Medulla oblongata (tissue), 1 donor: ENCODE measurements around the gene HOXB1.

ENCODE experiments used
- DNase-seq: peaks from one replicate; pipeline ENCODE4 v3.0.0-alpha.2; 2015; ENCODE audit errors: extremely low spot score

The HOXB1 gene

GRCh38 chr17:48567646-48568354, 37.0 kb upstream of the HOXB1 start:
- no peak for DNase-seq

DNA sequence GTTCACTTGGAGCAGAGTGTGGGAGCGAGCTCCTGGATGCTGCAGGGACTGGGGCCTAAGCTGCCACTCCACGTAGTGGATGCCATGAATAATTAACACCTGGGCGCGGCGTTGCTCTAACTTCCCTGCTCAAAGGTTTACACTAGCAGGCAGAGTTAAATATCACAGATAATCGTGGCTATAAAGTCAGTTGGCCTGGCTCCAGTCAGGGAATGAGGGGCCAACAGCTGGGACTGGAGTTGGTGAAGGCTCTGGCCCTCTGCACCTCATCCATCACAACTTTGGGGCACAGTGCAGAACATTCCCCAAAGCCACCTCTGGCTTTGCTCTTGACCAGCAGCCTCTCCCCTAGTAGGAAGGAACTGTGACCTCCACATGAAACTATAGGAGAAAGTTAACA, 36.4 kb upstream of the HOXB1 start:
- no peak for DNase-seq

DNA sequence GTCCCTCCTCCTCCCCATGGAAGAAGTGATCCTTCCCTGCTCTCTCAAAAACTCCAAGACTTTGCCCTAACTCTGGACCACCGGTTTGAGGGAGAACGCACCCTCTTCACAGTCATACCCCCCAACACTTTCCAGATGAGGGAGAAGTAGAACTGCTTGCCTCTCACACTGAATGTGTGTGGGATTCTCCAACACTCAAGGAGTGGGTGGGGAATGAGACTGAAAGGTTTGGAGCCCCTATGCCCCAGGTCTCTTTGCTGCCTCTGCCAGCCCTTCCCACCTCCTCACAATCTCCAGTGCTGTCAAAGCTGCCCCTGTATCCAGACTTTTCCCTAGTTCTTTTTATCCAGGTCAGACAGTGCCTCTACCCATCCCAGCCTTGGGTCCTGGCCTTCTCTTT, 35.9 kb upstream of the HOXB1 start:
- no peak for DNase-seq

GRCh38 chr17:48565925-48566710, 35.3 kb upstream of the HOXB1 start:
- DNase-seq: no peak

GRCh38 chr17:48565022-48565554, 34.3 kb upstream of the HOXB1 start:
- DNase-seq: no peak

GRCh38 chr17:48564188-48565021, 33.6 kb upstream of the HOXB1 start:
- DNase-seq: no peak

- DNase-seq: no peak
These were observed 33.0 kb upstream of the HOXB1 start for GRCh38 chr17:48563867-48564187.

GRCh38 chr17:48563385-48563838, 32.6 kb upstream of the HOXB1 start:
- DNase-seq: no peak

DNA sequence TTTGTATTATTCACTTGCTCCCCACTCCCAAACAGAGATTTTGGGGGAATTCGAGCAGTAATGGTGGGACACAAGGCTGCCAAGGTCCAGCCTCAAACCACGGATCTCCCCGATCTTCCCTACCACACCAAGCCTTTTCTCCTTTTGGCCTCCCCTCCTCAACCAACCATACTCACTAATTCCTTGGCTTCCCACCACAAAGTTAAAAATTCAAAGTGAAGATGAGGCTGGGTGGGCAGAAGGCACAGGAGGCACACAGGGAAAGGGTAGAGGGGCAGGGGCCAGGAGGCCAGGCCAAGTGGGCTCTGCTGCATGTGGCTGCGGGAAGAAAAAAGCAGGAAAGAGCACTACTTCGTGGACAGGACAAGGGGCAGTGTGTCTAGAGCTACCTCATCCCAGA, 32.1 kb upstream of the HOXB1 start:
- no peak for DNase-seq

GRCh38 chr17:48561884-48562810, 31.3 kb upstream of the HOXB1 start:
- no peak for DNase-seq

DNA sequence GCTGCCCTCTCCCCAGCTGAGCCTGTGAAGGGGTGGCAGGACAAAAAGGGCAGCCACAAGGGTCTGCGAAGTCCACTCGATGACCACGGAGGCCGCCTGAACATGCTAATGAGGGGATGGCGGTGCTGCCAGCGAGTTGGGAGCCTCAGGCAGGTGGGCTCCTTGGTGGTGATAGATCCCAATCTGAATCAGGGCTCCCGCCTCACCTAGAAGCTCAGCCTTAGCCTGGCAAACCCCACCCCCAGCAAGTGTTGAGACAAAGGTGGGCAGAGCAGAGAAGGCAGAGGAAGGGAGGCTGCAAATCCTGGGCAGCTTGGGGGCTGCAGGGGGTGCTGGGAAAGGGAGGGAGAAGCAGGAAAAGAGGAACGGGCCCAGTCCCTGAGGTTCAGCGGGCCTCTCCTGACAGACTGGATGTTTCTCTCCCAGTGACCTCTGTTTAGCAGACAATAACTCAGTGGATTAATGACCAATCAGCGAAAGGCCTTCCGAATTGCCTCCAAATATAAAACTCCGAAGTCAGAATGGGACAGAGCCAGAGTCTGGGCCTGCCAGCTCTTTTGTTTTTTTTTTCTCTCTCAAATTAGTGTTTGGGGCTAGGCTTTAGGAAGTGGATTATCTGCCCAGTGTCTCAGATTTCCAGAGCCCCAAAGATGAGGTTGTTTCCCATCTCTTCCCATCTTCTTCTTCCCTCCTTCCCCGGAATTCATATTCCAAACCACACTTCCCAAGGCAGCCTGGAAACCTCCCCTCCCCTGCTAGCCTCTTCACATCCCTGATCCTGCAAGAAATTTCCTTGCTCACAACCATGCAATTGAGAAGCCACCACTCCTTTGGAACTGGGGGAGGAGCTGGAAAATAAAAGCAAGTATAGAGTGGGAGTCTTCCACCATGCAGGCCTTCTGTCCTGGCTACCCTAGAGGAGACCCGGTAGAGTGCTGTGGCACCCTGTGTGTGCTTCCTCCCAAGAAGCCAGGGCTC, 29.3 kb upstream of the HOXB1 start:
- no peak for DNase-seq

DNA sequence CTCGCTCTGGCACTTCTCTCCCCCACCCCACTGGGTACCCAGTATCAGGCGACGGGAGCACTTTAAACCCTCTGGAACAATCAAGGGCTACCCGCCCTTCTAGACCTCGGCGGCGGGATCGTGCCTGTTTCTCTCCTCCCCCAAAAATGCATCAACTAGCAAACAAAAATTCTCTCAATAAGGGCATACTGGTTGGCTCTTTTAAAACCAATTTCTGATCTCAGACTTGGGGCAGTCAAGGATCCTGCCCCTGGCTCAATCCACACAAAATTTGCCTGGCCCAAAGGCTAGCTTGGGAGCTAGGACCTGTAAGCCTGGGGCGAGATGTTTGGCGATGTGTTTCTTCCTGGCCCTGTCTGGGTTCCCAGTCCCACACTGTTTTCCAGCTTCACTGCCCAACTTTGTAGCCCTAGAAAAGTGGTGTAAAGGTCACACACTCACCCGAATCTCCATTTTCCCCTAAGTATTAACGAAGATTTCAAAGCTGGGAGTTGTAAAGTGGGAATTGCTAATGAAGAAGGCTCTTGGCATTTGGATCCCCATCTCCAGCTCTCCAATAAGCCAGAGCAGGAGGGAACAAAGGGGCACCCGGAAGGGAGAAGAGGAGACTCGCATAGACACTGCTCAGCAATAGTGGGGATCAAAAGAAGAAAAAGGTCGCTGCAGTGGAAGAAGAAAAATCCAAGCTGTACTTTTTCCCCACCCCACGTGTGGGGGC, 28.5 kb upstream of the HOXB1 start:
- DNase-seq: no peak

DNA sequence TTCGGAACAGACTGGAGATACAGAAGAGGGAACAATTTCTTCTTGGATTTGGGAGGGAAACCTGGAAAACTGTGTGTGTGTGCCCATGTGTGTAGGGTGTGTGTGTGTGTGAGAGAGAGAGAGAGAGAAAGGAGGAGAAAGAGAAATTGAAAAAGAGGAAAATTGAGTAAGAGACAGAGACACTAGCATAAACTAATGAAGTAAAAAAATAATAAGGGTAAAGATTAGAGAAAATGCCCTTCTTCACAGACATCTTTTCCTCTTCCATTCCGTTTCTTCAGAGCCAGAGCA, 28.0 kb upstream of the HOXB1 start:
- DNase-seq: no peak

GRCh38 chr17:48558057-48558830, 27.4 kb upstream of the HOXB1 start:
- DNase-seq: no peak

GRCh38 chr17:48556576-48557401, 26.0 kb upstream of the HOXB1 start:
- DNase-seq: no peak

DNA sequence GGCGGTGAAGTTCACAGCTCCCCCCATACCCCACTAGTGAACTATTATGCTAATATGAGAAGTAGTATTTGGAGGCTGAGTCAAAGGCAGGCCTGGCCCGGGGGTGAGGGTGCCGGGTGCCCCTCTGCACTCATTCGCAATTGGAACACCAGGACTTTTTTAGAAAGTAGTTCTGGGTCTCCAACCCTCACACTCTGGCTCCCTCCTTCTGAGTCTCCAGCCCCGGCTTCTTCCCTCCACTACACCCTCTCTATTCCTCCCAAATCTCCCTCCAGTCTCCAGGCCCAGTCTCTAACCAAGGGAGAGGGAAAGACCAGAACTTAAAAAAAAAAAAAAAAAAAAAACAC, 25.4 kb upstream of the HOXB1 start:
- no peak for DNase-seq

GRCh38 chr17:48555258-48556228, 24.7 kb upstream of the HOXB1 start:
- DNase-seq: peak; percentile 50
